Measurements from ENCODE around the gene CIB4. TPM values are rescaled to one million over a fixed set of nuclear protein-coding genes. Genes with fewer than 3 reads are reported as not detected.

CIB4 gene
- total and polyA plus RNA-seq, 12 donors, result not detected

- ATAC-seq, result no peak
- no peaks in the 10 kb centered on the region for H3K36me3 ChIP-seq
- 83 to 86% methylated on average over 6 of the region's 6 CpGs for WGBS, 2 donors
- no peak for DNase-seq
- no peaks in the 10 kb centered on the region for H3K9me3 ChIP-seq
- peaks cover 0 to 42% (median 33%) of the 10 kb centered on the region in 7 donors for H3K27me3 ChIP-seq
- intact Hi-C loops (cut with DNase I), result no loop called here
- no peaks in the 10 kb centered on the region for H3K4me1 ChIP-seq
- TF ChIP-seq, protein P1, sequence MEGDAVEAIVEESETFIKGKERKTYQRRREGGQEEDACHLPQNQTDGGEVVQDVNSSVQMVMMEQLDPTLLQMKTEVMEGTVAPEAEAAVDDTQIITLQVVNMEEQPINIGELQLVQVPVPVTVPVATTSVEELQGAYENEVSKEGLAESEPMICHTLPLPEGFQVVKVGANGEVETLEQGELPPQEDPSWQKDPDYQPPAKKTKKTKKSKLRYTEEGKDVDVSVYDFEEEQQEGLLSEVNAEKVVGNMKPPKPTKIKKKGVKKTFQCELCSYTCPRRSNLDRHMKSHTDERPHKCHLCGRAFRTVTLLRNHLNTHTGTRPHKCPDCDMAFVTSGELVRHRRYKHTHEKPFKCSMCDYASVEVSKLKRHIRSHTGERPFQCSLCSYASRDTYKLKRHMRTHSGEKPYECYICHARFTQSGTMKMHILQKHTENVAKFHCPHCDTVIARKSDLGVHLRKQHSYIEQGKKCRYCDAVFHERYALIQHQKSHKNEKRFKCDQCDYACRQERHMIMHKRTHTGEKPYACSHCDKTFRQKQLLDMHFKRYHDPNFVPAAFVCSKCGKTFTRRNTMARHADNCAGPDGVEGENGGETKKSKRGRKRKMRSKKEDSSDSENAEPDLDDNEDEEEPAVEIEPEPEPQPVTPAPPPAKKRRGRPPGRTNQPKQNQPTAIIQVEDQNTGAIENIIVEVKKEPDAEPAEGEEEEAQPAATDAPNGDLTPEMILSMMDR (IDR thresholded peaks at IDR 0.05), result no peak
- H3K4me3 ChIP-seq, result no peak overlapping the region
- no peak overlapping the region for H3K27ac ChIP-seq
These were observed 6.0 kb upstream of the CIB4 start for GRCh38 chr2:26646986-26647672.

DNA sequence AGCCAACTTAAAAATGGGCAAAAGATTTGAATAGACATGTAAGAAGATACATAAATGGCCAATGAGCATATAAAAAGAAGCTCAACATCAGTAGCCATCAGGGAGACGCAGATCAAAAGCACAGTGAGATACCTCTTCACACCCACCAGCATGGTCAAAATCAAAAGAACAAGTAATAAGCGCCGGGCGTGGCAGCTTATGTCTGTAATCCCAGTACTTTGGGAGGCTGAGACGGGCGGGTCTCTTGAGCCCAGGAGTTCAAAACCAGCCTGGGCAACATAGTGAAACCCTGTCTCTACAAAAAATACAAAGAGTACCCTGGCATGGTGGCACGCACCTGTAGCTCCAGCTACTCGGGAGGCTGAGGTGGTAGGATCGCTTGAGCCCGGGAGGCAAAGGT lies 4.6 kb upstream of the CIB4 start:
- no peaks in the 10 kb centered on the region for H3K4me1 ChIP-seq
- TF ChIP-seq, protein P1 (IDR thresholded peaks at IDR 0.05), result no peak
- H3K9me3 ChIP-seq, result no peaks in the 10 kb centered on the region
- DNase-seq (no peak), ATAC-seq (no peak)
- WGBS, 2 donors, result 88% methylated on average over 10 of the region's 10 CpGs
- H3K36me3 ChIP-seq, result no peaks in the 10 kb centered on the region
- H3K27me3 ChIP-seq, result peaks cover 0 to 51% (median 45%) of the 10 kb centered on the region in 7 donors
- H3K4me3 ChIP-seq, result no peak overlapping the region
- no peak overlapping the region for H3K27ac ChIP-seq
- intact Hi-C loops (cut with DNase I), result no loop called here

DNA sequence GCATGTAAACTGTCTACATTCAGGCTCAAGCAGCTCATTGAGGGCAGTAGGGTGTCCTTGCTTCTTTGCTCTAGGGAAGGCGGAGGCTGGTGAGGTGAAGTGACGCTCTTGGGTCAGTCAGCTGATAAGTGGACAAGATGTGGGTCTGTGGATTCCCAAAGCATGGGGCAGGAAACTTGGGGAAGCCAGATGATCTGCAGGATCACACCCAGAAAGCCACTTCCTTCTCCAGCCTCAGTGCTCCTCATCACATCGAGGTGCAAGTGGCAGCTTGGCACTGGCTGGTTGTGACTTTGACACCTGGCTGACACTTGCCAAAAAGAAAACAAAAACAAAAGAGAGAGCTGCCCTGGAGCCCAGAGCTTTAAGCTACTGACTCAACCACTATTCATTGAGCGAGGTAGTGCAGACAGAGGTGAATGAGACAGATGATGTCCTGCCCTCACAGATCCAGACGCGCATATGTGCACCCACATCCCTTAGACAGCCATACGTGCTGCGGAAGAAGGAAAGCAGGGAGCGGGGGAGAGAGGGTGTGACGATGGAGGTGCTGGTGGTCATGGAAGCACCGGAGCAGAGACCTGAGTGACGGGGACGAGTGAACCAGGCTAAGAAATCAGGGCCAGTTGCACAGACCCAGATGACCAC lies 3.1 kb upstream of the CIB4 start:
- WGBS, 2 donors, result 77 to 78% methylated on average over 13 of the region's 13 CpGs
- no peak for DNase-seq
- TF ChIP-seq, protein P1 (IDR thresholded peaks at IDR 0.05), result no peak
- Histone ChIP-seq H3K4me1 (peaks cover 0 to 4% (median 0%) of the 10 kb centered on the region in 9 donors), H3K27ac (no peak overlapping the region), H3K27me3 (peaks cover 0 to 63% (median 53%) of the 10 kb centered on the region in 7 donors), H3K4me3 (no peak overlapping the region), H3K36me3 (no peaks in the 10 kb centered on the region), H3K9me3 (no peaks in the 10 kb centered on the region)
- ATAC-seq, result no peak
- intact Hi-C loops (cut with DNase I), result no loop called here

GRCh38 chr2:26642429-26642828 lies 1.3 kb upstream of the CIB4 start:
- H3K27ac ChIP-seq, result no peak overlapping the region
- TF ChIP-seq, protein P1 (IDR thresholded peaks at IDR 0.05), result no peak
- ATAC-seq, result no peak
- 56 to 61% methylated on average over 3 of the region's 3 CpGs for WGBS, 2 donors
- H3K9me3 ChIP-seq, result no peaks in the 10 kb centered on the region
- H3K36me3 ChIP-seq, result no peaks in the 10 kb centered on the region
- H3K27me3 ChIP-seq, result peaks cover 0 to 64% (median 54%) of the 10 kb centered on the region in 7 donors
- no peak for DNase-seq
- intact Hi-C loops (cut with DNase I), result no loop called here
- peaks cover 0 to 4% (median 0%) of the 10 kb centered on the region in 9 donors for H3K4me1 ChIP-seq
- H3K4me3 ChIP-seq, result no peak overlapping the region

Data from heart right ventricle (tissue), 16 donors.